LNCaP clone FGC (cell line): ENCODE data around the gene GCKR.

Source experiments
- DNase-seq: peaks from one replicate; pipeline ENCODE4 v3.0.0-alpha.2; 2011; ENCODE audit warnings: low read depth
- H3K4me3 ChIP-seq: 2 replicates; pipeline ENCODE4 v1.5.1; 2011; ENCODE audit warnings: mild to moderate bottlenecking, low read depth, low read length, control low read depth
- TF ChIP-seq, protein P1 (sequence below): IDR thresholded peaks from 2 replicates; pipeline ENCODE4 v1.5.1; 2012; ENCODE audit warnings: mild to moderate bottlenecking; ENCODE audit not compliant: control insufficient read depth, insufficient read depth; ENCODE audit errors: extremely low read depth

The GCKR gene

GRCh38 chr2:27494284-27494943 is 2.2 kb upstream of the GCKR start:
- DNase-seq = no peak
- TF ChIP-seq, protein P1, sequence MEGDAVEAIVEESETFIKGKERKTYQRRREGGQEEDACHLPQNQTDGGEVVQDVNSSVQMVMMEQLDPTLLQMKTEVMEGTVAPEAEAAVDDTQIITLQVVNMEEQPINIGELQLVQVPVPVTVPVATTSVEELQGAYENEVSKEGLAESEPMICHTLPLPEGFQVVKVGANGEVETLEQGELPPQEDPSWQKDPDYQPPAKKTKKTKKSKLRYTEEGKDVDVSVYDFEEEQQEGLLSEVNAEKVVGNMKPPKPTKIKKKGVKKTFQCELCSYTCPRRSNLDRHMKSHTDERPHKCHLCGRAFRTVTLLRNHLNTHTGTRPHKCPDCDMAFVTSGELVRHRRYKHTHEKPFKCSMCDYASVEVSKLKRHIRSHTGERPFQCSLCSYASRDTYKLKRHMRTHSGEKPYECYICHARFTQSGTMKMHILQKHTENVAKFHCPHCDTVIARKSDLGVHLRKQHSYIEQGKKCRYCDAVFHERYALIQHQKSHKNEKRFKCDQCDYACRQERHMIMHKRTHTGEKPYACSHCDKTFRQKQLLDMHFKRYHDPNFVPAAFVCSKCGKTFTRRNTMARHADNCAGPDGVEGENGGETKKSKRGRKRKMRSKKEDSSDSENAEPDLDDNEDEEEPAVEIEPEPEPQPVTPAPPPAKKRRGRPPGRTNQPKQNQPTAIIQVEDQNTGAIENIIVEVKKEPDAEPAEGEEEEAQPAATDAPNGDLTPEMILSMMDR = no peak
- peak overlapping the region; percentile 3; the same call in 1 of the 2 replicates for H3K4me3 ChIP-seq

GRCh38 chr2:27494944-27495554 is 1.6 kb upstream of the GCKR start, which contains the start of gene FNDC4:
TSS of gene FNDC4 (minus strand) at chr2:27495200. CDS start at chr2:27494679, 521 bp downstream.
- no peak for DNase-seq
- H3K4me3 ChIP-seq = peak within 1 kb of the TSS; percentile 3; the same call in 1 of the 2 replicates
- TF ChIP-seq, protein P1 = no peak

DNA sequence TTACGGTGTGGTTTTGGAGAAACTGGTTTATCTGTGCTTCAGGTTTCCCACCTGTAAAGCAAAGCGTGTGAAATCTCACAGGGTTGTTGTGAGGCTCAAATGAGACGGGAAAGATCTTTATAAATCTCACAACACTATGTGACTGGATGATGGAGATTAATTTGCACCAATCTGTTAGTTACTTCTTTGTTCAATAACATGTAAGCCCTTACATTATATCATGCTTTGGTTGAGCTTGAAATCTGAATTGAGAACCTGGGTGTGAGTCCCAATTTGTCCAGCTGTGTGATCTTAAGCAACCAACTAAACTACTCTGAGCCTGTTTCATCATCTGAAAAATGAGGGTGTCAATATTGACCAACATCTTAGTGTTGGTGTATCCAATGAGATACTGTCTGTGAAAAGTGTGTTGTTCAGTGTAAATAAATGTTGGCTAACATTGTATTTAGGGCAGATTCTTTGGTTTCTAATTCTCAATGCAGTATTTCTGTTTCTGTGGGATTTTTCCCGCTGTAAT is 741 bp upstream of the GCKR start:
- no peak for DNase-seq
- H3K4me3 ChIP-seq = no peak overlapping the region
- TF ChIP-seq, protein P1 = no peak

DNA sequence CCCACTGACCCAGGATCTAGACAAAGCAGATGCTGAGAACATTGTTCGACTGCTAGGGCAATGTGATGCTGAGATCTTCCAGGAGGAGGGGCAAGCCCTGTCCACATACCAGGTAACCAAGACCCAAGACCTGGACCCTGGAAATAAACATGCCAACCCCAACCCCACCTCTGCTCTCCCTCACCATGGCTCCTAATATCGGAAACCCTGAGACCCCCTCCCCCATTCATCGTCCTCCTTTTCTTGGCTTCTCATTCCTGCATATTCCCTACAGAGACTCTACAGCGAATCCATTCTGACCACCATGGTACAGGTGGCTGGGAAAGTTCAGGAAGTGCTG is 619 bp downstream of the GCKR start:
- TF ChIP-seq, protein P1 = no peak
- H3K4me3 ChIP-seq = no peak overlapping the region
- DNase-seq = no peak

- no peak for DNase-seq
- TF ChIP-seq, protein P1 = no peak
- no peak overlapping the region for H3K4me3 ChIP-seq
Observed at GRCh38 chr2:27498975-27499374, 2.3 kb downstream of the GCKR start.

GRCh38 chr2:27501042-27501441 is 4.4 kb downstream of the GCKR start:
- TF ChIP-seq, protein P1 = no peak
- H3K4me3 ChIP-seq = no peak overlapping the region
- DNase-seq = peak; percentile 30
